SK-N-MC (cell line): ENCODE measurements around the gene CDC42SE2.

Experiments
- EZH2 ChIP-seq: fragments of 200-600 bp; sonication (generic); IDR thresholded peaks from one replicate; pipeline ENCODE4 v1.6.1; 2017; ENCODE audit warnings: antibody characterized with exemption
- FOXP2 ChIP-seq: optimal IDR thresholded peaks from 2 replicates; pipeline ENCODE3; 2011; ENCODE audit warnings: mild to moderate bottlenecking, moderate library complexity; ENCODE audit not compliant: insufficient read depth; ENCODE audit errors: extremely low read length, control extremely low read depth
- POLR2AphosphoS5 ChIP-seq: IDR thresholded peaks from 2 replicates; pipeline ENCODE4 v1.6.1; 2012; ENCODE audit warnings: mild to moderate bottlenecking, low read depth, low read length, borderline replicate concordance

- TF ChIP-seq EZH2 = no peak
- TF ChIP-seq POLR2AphosphoS5 = no peak
- no peak for TF ChIP-seq FOXP2
These were observed 12.2 kb downstream of the CDC42SE2 start for GRCh38 chr5:131276072-131276471.
